ENCODE measurements around the gene FRYL. TPM values are rescaled to one million over a fixed set of nuclear protein-coding genes. Genes with fewer than 3 reads are reported as not detected.
"Not testable (repeated sequence)": the region's sequence is repeated elsewhere in the genome, so short reads cannot be mapped to it uniquely, and the experiment has no call there.

Gene FRYL
- total and polyA plus RNA-seq, 12 donors: 16.5 to 64.4 (median 41.1) TPM

DNA sequence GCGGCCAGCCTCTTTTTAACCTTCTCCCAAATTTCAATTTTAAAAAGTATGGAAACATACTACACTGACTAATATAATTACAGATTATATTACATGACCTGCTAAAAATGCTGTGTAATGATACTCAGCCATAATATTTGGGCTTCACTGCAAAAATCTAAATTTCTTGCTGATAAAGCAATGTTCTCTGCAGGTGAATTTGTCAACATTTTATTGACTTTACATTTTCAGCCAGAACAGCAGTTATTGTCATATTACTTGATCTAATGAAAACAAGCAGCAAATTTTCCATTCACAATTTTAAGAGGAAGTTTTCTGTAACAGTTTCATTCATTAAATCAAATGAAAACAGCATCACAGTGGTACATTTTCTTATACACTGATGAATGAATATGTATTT is 91.1 kb downstream of the FRYL start:
- 94 to 100% (median 98%) methylated on average over 1 of the region's 1 CpG for WGBS, 4 donors
- intact Hi-C loops (cut with DNase I): no loop called here
- Histone ChIP-seq H3K4me1 (replicated peaks in 1 of 2) (peaks cover 10 to 22% of the 10 kb centered on the region in 2 donors), H3K9me3 (replicated peaks in 1 of 3) (no peaks in the 10 kb centered on the region), H3K27me3 (no peaks in the 10 kb centered on the region), H3K4me3 (no peak overlapping the region), H3K27ac (no peak overlapping the region), H3K36me3 (replicated peaks in 1 of 2) (no peaks in the 10 kb centered on the region)
- no peak for DNase-seq
- TF ChIP-seq, protein P1, sequence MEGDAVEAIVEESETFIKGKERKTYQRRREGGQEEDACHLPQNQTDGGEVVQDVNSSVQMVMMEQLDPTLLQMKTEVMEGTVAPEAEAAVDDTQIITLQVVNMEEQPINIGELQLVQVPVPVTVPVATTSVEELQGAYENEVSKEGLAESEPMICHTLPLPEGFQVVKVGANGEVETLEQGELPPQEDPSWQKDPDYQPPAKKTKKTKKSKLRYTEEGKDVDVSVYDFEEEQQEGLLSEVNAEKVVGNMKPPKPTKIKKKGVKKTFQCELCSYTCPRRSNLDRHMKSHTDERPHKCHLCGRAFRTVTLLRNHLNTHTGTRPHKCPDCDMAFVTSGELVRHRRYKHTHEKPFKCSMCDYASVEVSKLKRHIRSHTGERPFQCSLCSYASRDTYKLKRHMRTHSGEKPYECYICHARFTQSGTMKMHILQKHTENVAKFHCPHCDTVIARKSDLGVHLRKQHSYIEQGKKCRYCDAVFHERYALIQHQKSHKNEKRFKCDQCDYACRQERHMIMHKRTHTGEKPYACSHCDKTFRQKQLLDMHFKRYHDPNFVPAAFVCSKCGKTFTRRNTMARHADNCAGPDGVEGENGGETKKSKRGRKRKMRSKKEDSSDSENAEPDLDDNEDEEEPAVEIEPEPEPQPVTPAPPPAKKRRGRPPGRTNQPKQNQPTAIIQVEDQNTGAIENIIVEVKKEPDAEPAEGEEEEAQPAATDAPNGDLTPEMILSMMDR (IDR thresholded peaks at IDR 0.05): no peak
- TF ChIP-seq POLR2A (IDR thresholded peaks at IDR 0.05): no peak

DNA sequence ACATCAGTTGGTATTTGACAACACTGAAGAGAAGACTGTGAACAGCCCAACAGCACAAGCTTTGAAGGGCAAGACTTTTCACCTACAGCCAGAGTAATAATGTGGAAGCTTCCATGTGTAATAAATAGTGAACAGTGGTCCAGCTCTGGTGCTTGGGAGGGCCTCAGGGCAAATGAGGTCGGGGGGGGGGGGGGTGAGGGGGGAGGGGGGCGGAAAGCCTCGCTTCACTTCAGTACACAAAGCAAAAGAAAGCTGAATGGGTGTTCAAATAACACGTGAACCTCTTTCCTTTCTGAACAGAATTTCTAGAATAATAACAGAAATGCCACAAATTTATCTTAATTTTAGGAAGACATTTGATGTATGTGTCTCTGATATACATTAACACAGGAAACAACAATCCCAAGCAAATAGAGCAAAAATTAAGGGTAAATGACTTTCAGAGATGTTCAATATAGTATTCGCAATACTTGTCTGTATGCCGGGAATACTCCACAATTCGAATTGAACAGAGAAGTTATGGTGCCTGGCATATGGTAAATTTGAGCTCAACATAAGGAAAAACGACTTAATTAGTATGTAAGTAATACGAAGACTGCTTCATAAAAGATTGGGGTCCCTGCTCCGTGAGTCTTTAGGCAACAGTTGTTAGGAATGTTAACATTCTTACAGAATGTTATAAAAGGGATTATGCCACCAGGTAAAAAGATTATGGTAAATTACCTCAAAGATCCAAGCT is 92.6 kb downstream of the FRYL start:
- Histone ChIP-seq H3K9me3 (replicated peaks in 1 of 3) (no peaks in the 10 kb centered on the region), H3K36me3 (replicated peaks in 1 of 2) (no peaks in the 10 kb centered on the region), H3K27ac (no peak overlapping the region), H3K4me3 (no peak overlapping the region), H3K27me3 (no peaks in the 10 kb centered on the region), H3K4me1 (replicated peaks in 1 of 2) (peaks cover 10 to 22% of the 10 kb centered on the region in 2 donors)
- intact Hi-C loops (cut with DNase I): no loop called here
- DNase-seq: no peak
- TF ChIP-seq, protein P1 (IDR thresholded peaks at IDR 0.05): no peak
- no peak for TF ChIP-seq POLR2A (IDR thresholded peaks at IDR 0.05)
- WGBS, 4 donors: 83 to 88% (median 88%) methylated on average over 10 of the region's 10 CpGs

DNA sequence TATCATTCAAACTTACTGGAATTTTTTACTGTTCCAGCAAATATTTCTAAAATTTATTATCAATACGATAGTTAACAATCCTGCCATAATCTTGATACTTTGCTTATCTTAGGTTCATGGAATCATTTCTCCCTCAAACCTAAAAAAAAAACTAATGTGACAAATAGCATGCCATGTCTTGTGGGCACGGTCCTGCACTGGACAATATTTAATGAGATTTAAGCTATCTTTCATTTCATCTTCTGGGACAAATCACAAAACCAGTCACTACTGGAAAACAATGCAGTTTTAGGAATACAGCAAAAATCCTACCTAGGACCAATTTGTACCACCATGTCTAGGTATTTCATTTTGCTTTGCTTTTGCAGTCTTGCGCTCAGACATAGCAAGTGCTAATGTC is 93.7 kb downstream of the FRYL start:
- no peaks in the 10 kb centered on the region for H3K27me3 ChIP-seq
- no peaks in the 10 kb centered on the region for H3K9me3 ChIP-seq (replicated peaks in 1 of 3)
- H3K27ac ChIP-seq: no peak overlapping the region
- 67 to 75% (median 71%) methylated on average over 3 of the region's 3 CpGs for WGBS, 4 donors
- H3K36me3 ChIP-seq (replicated peaks in 1 of 2): no peaks in the 10 kb centered on the region
- no peak for DNase-seq
- no peak overlapping the region for H3K4me3 ChIP-seq
- TF ChIP-seq POLR2A (IDR thresholded peaks at IDR 0.05): no peak
- TF ChIP-seq, protein P1 (IDR thresholded peaks at IDR 0.05): no peak
- peaks cover 10 to 22% of the 10 kb centered on the region in 2 donors for H3K4me1 ChIP-seq (replicated peaks in 1 of 2)
- intact Hi-C loops (cut with DNase I): no loop called here

DNA sequence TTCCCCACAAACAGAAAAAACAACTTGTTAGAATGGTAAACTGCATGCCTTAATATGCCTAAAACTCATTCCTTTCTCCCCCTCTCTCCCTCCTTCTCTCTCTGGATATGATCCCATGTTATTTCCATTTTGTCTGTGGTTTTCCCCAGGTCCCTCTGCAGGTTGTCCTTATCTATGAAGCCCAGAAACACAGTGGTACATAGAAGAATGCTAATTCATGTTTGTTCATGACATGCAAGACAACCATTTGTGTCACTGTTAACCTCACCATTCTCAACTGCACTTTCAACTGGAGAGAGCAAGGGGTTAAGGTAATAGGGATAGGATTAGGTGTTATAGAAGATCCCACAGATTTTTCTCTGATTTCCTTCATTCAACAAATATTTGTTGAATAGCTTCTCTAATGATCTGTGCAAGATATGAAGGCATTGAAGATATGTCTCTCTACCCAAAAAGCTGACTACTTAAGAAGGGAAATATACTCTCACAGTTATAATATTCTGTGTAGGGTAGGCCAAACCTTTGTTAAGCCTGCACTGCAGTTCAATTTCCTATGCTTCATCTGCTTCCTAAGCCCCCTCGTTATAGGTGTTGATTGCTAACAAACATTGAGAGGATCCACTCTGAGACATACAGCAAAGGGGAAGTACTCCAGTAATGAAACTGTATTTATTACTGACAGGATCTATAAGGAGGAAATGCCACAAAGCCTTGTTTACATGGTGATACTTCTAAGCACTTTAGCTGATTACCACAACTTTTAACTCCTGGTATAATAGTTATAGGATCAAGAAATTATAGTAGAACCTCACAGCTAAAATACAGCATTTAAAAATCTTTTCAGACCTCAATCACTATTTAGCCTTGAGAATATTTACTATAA is 96.1 kb downstream of the FRYL start:
- TF ChIP-seq, protein P1 (IDR thresholded peaks at IDR 0.05): no peak
- no peak for TF ChIP-seq POLR2A (IDR thresholded peaks at IDR 0.05)
- Histone ChIP-seq H3K36me3 (replicated peaks in 1 of 2) (no peaks in the 10 kb centered on the region), H3K4me1 (replicated peaks in 1 of 2) (peaks cover 6 to 13% of the 10 kb centered on the region in 2 donors), H3K27me3 (no peaks in the 10 kb centered on the region), H3K4me3 (no peak overlapping the region), H3K9me3 (replicated peaks in 1 of 3) (no peaks in the 10 kb centered on the region), H3K27ac (no peak overlapping the region)
- intact Hi-C loops (cut with DNase I): no loop called here
- no peak for DNase-seq
- 48 to 79% (median 69%) methylated on average over 1 of the region's 1 CpG for WGBS, 4 donors

DNA sequence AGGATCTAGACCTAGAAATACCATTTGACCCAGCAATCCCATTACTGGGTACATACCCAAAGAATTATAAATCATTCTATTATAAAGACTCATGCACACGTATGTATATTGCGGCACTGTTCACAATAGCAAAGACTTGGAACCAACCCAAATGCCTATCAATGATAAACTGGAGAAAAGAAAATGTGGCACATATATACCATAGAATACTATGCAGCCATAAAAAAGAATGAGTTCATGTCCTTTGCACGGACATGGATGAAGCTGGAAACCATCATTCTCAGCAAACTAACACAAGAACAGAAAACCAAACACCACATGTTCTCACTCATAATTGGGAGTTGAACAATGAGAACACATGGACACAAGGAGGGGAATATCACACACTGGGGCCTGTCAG is 97.2 kb downstream of the FRYL start:
- DNase-seq; H3K27me3 ChIP-seq; H3K27ac ChIP-seq; H3K9me3 ChIP-seq (replicated peaks in 1 of 3); H3K36me3 ChIP-seq (replicated peaks in 1 of 2); intact Hi-C loops (cut with DNase I); H3K4me3 ChIP-seq: not testable (repeated sequence)
- peaks cover 6 to 13% of the 10 kb centered on the region in 2 donors for H3K4me1 ChIP-seq (replicated peaks in 1 of 2)
- WGBS, 4 donors: 65 to 91% (median 86%) methylated on average over 3 of the region's 3 CpGs

Measured in adrenal gland (tissue), 12 donors.